ENCODE results near the gene RGS6.

DNA sequence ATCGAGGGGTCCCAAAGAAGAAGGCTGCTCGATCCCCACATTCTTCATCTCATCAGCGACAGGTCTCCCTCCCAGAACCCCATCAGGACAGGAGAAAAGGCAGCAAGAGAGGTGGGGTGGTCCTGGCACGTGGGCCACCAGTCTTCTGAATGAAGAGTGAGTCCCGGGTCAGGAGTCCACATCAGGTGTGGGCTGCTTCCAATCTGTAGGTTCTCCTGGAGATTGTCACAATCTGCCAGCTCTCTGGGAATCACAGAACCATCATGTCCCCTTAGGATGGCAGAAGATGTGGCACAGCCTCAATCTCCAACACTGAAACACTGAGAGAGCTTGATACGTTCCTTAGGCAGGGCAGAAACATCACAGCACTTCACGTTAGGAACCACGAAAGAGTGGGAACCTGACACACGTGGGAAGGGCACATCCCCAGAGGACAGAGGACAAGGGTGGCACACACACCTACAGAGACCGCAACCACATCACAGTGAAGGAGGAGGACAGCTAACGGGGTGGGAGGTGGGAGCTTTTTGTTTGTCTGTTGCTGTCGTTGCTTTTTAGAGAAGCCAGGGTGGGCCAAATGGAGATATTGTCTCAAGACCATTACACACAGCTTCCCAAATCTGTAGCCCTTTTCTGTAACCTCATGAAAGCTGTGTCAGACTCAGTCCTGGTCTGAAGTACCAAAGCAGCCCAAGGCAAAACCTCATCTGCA, 677.1 kb downstream of the RGS6 start:
- TF ChIP-seq, protein P1, sequence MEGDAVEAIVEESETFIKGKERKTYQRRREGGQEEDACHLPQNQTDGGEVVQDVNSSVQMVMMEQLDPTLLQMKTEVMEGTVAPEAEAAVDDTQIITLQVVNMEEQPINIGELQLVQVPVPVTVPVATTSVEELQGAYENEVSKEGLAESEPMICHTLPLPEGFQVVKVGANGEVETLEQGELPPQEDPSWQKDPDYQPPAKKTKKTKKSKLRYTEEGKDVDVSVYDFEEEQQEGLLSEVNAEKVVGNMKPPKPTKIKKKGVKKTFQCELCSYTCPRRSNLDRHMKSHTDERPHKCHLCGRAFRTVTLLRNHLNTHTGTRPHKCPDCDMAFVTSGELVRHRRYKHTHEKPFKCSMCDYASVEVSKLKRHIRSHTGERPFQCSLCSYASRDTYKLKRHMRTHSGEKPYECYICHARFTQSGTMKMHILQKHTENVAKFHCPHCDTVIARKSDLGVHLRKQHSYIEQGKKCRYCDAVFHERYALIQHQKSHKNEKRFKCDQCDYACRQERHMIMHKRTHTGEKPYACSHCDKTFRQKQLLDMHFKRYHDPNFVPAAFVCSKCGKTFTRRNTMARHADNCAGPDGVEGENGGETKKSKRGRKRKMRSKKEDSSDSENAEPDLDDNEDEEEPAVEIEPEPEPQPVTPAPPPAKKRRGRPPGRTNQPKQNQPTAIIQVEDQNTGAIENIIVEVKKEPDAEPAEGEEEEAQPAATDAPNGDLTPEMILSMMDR (IDR thresholded peaks at IDR 0.05): no peak
- TF ChIP-seq POLR2A (IDR thresholded peaks at IDR 0.05): no peak
